Memory B cell (primary cell): ENCODE measurements around the gene RNF13.

Experiments used
- ATAC-seq: fragments of 150-1000 bp; cut with Tn5 transposase; 2 replicates; pipeline ENCODE4 v1.10.0; 2021; ENCODE audit warnings: low read depth, mild to moderate bottlenecking, moderate library complexity
- DNase-seq, 2 donors: peaks; one replicate each; pipeline ENCODE4 v3.0.0; 2022; ENCODE audit warnings: low spot score in 2 of 2
- H3K27ac Mint-ChIP-seq: one replicate; pipeline ENCODE4 v1.8.0; 2022; ENCODE audit warnings: mild to moderate bottlenecking, moderate library complexity, mixed read lengths
- H3K27me3 Mint-ChIP-seq: one replicate; pipeline ENCODE4 v1.8.0; 2022; ENCODE audit warnings: mixed read lengths
- H3K36me3 Mint-ChIP-seq: one replicate; pipeline ENCODE4 v1.8.0; 2022; ENCODE audit warnings: mild to moderate bottlenecking, mixed read lengths
- H3K4me1 Mint-ChIP-seq: one replicate; pipeline ENCODE4 v1.8.0; 2022; ENCODE audit warnings: mixed read lengths
- H3K4me3 Mint-ChIP-seq: one replicate; pipeline ENCODE4 v1.8.0; 2022; ENCODE audit warnings: mild to moderate bottlenecking, moderate library complexity, mixed read lengths
- H3K9me3 Mint-ChIP-seq: one replicate; pipeline ENCODE4 v1.8.0; 2022; ENCODE audit warnings: mixed read lengths

Gene RNF13

DNA sequence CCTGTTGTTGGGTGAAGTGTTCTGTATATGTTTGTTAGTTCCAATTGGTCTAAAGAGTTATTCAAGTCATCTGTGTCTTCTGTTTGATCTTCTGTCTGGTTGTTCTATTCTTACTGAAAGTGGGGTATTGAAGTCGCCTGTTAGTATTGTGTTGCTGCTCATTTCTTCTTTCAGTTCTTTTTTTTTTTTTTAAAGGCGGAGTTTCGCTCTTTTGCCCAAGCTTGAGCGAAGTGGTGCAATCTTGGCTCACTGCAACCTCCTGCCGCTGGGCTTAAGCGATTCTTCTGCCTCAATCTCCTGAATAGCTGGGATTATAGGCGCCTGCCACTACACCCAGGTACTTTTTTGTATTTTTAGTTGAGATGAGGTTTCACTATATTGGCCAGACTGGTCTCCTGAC is 134.2 kb downstream of the RNF13 start:
- Mint-ChIP-seq H3K27me3 (no peaks in the 10 kb centered on the region), H3K36me3 (peaks cover 35% of the 10 kb centered on the region), H3K27ac (no peak overlapping the region), H3K4me1 (peaks cover 13% of the 10 kb centered on the region), H3K4me3 (no peak overlapping the region), H3K9me3 (no peaks in the 10 kb centered on the region)
- ATAC-seq: no peak
- no peak for DNase-seq

DNA sequence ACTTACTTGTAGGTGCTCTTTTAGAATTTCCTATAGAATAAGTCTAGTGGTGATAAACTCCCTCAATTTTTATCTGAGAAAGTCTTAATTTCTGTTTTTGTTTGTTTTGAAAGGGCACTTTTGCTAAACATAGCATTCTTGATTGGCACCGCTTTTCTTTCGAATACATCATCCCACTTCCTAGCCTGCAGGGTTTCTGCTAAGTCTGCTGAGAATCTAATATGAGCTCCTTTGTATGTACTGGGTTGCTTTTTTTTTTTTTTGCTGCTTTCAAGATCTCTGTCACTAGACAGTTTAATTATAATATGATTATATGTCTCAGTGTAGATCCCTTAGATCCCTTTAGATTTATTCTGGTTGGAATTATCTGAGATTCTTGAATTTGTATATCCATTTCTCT is 136.2 kb downstream of the RNF13 start:
- Mint-ChIP-seq H3K4me3 (no peak overlapping the region), H3K27me3 (no peaks in the 10 kb centered on the region), H3K36me3 (peaks cover 25% of the 10 kb centered on the region), H3K4me1 (peaks cover 14% of the 10 kb centered on the region), H3K27ac (no peak overlapping the region), H3K9me3 (no peaks in the 10 kb centered on the region)
- DNase-seq (no peak), ATAC-seq (no peak)

DNA sequence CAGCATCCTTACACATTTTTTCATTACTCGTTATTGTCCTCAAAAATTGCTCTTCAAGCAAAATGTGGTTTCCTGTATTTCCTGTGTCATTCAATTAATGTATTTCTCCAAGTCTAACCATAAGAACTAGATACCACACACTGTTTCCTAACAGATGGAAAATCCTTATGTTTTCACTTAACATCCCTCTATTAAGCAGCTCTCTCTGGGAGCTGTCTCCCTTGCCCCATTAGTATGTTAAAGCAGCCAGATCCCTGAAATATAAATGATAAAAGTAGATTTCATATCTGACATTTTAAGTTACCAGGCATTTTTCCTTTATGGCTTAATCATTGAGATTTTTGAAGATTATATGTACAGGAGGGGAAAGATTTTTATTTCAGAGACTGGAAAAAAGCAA is 141.8 kb downstream of the RNF13 start:
- no peaks in the 10 kb centered on the region for H3K27me3 Mint-ChIP-seq
- ATAC-seq (no peak), DNase-seq (no peak)
- no peak overlapping the region for H3K27ac Mint-ChIP-seq
- no peaks in the 10 kb centered on the region for H3K9me3 Mint-ChIP-seq
- peaks cover 14% of the 10 kb centered on the region for H3K4me1 Mint-ChIP-seq
- no peak overlapping the region for H3K4me3 Mint-ChIP-seq
- peaks cover 11% of the 10 kb centered on the region for H3K36me3 Mint-ChIP-seq

DNA sequence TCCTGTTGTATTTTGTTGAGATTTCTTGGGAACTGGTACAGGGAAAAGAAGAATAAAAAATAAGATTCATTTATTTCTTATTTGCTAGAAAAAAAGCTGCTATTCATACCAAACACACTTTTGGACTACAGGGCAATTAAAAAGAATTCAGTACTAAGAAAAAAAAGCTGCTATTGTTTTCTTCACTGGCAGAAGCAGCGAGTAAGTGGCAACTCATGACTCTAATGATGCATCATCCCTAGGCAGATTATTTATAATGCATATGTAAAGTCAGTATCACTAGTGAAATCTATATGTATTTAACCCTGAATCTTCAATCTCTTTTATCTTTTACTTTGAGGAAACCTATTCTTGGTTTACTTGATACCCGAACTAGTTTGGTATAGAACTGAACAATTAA is 142.4 kb downstream of the RNF13 start:
- Mint-ChIP-seq H3K4me1 (peaks cover 14% of the 10 kb centered on the region), H3K27me3 (no peaks in the 10 kb centered on the region), H3K9me3 (no peaks in the 10 kb centered on the region), H3K27ac (no peak overlapping the region), H3K4me3 (no peak overlapping the region), H3K36me3 (peaks cover 7% of the 10 kb centered on the region)
- no peak for ATAC-seq
- no peak for DNase-seq

DNA sequence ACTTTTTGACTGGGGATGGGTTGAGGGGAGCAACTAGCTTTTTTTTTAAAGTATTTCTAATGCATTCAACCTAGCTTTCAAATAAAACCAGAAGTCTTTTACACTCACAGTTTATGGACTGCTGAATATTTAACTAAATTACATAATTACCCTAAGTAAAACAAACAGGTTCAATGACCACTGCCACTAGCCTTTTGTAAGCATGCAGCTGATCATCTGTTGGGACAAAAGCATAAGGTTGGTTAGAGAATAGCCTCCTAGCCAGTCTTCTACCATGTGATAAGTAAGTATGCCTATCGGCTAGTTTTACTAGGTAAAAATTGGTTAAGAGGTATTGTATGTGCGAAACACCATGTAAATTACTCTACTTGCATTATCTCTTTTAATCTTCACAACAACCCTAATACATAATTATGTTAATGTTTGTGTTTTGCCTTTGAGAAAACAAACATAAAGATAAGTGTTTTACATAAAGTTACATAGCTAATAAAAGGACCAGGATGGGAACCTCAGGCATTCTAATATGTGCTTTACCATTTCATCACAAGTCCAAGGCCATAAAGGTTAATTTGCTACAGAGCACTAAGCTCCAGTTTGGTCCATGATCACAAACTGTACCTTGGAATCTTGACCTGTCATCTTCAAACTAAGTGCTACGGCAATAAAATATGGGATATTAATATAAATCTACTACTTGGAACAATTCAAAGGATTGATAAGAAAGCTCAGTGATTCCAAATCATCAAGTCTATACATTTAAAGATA is 144.5 kb downstream of the RNF13 start:
- no peak overlapping the region for H3K4me3 Mint-ChIP-seq
- H3K27me3 Mint-ChIP-seq: no peaks in the 10 kb centered on the region
- no peaks in the 10 kb centered on the region for H3K9me3 Mint-ChIP-seq
- DNase-seq (no peak), ATAC-seq (no peak)
- H3K27ac Mint-ChIP-seq: no peak overlapping the region
- peaks cover 12% of the 10 kb centered on the region for H3K4me1 Mint-ChIP-seq
- H3K36me3 Mint-ChIP-seq: peaks cover 7% of the 10 kb centered on the region

DNA sequence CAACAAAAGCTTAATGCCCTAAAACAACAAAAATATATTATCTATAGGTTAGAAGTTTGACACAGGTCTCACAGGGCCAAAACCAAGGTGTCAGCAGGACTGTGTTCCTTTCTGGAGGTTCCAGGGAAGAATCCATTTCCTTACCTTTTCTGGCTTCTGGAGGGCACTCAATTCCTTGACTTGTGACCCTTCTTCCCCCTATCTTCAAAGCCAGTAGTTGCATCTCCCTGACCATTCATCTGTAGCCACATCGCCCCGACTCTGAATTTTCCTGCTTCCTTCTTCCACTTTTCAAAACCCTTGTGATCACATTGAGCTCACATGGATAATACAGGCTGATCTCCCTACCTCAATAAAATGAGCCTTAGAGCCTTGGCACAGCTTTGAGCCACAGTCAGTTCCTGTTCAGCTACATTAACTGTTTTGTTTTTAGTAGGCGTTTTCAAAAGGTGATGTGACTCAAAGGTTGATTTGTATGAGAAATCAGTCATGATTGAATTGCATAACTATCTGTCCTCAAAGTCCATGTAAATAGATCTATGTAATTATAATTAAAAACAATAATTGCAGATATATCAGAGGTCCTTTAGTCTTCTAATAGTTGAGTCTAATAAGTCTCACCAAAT is 145.3 kb downstream of the RNF13 start:
- DNase-seq (no peak), ATAC-seq (no peak)
- no peaks in the 10 kb centered on the region for H3K27me3 Mint-ChIP-seq
- H3K27ac Mint-ChIP-seq: peak overlapping the region; percentile 7
- H3K9me3 Mint-ChIP-seq: no peaks in the 10 kb centered on the region
- no peak overlapping the region for H3K4me3 Mint-ChIP-seq
- H3K4me1 Mint-ChIP-seq: peaks cover 12% of the 10 kb centered on the region
- H3K36me3 Mint-ChIP-seq: peaks cover 6% of the 10 kb centered on the region

DNA sequence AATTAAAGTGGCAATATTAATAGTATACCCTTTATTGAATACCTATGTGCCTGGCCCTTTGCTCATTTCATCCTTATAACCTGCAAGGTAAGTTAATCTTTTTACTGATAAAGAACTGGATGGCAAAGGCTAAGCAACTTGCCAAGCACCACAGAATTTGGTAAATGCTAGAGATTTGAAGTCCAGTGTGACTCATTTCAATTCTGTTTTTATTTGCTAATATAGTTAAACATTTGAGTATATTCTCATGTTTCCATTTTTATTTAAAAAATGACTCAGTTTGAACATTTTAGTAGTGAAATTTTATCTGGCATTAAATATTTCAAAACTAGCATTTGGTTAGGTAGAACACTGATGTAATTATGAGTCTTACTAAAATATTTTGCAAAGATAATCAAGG is 146.4 kb downstream of the RNF13 start:
- Mint-ChIP-seq H3K27ac (no peak overlapping the region), H3K36me3 (peaks cover 6% of the 10 kb centered on the region), H3K9me3 (no peaks in the 10 kb centered on the region), H3K4me3 (no peak overlapping the region), H3K27me3 (no peaks in the 10 kb centered on the region), H3K4me1 (peaks cover 9% of the 10 kb centered on the region)
- no peak for DNase-seq
- no peak for ATAC-seq

DNA sequence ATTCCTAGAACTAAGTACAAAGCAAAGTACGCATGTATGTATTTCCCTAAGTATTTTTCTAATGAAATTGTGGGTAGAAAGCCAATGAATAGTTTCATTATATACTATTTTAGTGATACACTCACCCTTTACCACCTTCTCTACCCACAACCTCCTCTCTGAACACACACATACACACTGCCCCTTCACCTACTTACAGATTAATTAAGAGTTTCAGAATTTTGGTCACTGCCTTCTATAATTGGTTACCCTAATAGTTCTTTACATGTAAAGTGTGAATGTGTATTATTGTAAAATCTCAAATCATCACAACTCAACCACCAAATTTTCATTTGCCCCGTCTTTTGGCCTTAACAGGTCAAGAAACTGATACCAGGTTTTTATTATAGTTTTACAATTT is 150.5 kb downstream of the RNF13 start:
- no peaks in the 10 kb centered on the region for H3K9me3 Mint-ChIP-seq
- H3K27me3 Mint-ChIP-seq: no peaks in the 10 kb centered on the region
- no peak overlapping the region for H3K4me3 Mint-ChIP-seq
- peaks cover 7% of the 10 kb centered on the region for H3K36me3 Mint-ChIP-seq
- peaks cover 7% of the 10 kb centered on the region for H3K4me1 Mint-ChIP-seq
- DNase-seq (no peak), ATAC-seq (no peak)
- peak overlapping the region; percentile 17 for H3K27ac Mint-ChIP-seq

DNA sequence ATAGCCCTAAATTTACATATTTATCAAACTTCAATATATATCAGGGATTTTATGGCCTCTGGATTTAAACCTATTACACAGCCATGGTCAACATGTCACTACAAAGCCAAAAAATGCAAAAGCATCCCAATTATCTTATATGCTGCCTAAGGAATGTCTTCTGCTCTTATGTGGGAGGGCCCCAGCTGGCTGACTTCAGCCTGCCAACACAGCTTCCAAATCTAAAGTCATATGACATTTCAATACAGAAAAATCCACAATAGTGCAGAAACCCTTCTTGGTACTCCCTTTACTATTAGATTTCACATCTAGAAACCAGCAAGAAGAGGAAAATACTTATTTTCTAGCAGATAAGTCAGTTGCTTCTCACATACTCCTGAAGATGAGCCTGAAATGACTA is 151.3 kb downstream of the RNF13 start:
- Mint-ChIP-seq H3K36me3 (peaks cover 5% of the 10 kb centered on the region), H3K9me3 (no peaks in the 10 kb centered on the region), H3K4me3 (no peak overlapping the region), H3K27ac (no peak overlapping the region), H3K27me3 (no peaks in the 10 kb centered on the region), H3K4me1 (peaks cover 7% of the 10 kb centered on the region)
- no peak for ATAC-seq
- no peak for DNase-seq

DNA sequence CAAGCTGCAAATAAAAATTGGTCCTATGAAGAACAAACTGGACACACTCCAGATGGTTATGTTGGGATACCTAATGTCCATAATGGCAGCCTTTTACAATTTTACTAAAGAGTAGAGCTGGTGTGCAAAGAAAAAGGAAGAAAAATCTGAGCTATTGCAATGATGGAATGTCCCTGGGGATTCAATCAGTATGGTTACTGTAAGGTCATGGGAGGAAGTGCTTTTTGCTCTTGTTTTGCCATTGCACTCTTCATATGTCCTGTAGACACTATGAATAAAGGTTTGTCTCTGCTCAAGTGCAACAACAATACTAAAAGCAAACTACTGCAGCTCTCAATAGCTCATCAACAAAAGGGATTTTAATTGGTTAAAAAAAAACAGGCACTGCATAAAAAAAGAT is 152.3 kb downstream of the RNF13 start:
- no peaks in the 10 kb centered on the region for H3K27me3 Mint-ChIP-seq
- no peaks in the 10 kb centered on the region for H3K9me3 Mint-ChIP-seq
- peaks cover 12% of the 10 kb centered on the region for H3K4me1 Mint-ChIP-seq
- peaks cover 5% of the 10 kb centered on the region for H3K36me3 Mint-ChIP-seq
- H3K27ac Mint-ChIP-seq: no peak overlapping the region
- DNase-seq (no peak), ATAC-seq (peak; percentile 18)
- no peak overlapping the region for H3K4me3 Mint-ChIP-seq

DNA sequence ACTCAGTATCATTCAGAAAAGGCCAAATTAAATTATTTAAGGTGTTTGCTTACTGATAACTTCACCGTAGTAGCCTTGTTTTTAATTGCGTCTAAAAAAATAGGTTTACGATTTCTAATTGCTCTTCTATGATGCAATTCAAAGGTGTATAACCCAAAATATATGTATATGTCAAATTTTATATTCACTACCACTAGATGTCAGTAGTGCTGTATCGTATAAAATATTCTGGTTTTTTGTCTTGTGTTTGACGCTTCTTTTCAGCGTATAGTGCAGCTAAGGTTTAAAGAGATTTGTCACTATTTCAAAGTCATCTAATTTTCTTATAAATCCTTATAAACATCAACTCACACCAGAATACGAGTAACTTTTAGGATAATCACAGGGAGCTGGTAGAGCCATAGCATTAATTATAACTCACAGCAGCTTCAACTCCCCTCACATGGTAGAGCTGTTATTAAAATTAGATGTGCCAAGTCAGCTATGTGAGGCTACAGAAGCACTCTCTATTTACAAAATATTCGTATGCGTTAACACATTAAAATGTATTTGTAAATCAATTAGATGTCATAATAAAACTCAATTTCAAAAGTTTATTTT is 154.2 kb downstream of the RNF13 start:
- H3K27ac Mint-ChIP-seq: no peak overlapping the region
- H3K4me3 Mint-ChIP-seq: no peak overlapping the region
- H3K9me3 Mint-ChIP-seq: no peaks in the 10 kb centered on the region
- ATAC-seq: no peak
- DNase-seq: peak in 1 of 2 donors; percentile 16
- H3K27me3 Mint-ChIP-seq: peaks cover 7% of the 10 kb centered on the region
- peaks cover 2% of the 10 kb centered on the region for H3K36me3 Mint-ChIP-seq
- peaks cover 17% of the 10 kb centered on the region for H3K4me1 Mint-ChIP-seq

DNA sequence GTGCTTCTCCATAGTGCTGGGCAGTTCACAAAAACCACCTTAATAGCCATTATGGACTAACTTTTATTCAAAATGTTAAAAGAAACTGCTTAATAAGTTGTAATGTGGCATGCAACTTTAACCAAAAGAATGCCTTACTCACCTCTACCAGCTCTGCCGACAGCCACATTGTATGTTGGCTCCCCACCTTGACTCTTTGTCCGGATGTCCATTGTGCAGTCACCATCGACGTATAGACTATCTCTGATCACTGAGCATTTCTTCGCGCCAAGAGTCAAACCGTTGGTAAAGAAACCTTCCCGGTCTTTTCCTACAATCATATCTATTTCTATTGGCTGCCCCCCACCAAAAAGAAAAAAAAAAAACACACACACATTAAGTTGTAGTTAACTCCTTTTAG is 155.2 kb downstream of the RNF13 start:
- H3K4me1 Mint-ChIP-seq: peaks cover 17% of the 10 kb centered on the region
- H3K36me3 Mint-ChIP-seq: peaks cover 2% of the 10 kb centered on the region
- ATAC-seq (no peak), DNase-seq (no peak)
- no peaks in the 10 kb centered on the region for H3K9me3 Mint-ChIP-seq
- H3K27me3 Mint-ChIP-seq: peaks cover 7% of the 10 kb centered on the region
- no peak overlapping the region for H3K27ac Mint-ChIP-seq
- no peak overlapping the region for H3K4me3 Mint-ChIP-seq

DNA sequence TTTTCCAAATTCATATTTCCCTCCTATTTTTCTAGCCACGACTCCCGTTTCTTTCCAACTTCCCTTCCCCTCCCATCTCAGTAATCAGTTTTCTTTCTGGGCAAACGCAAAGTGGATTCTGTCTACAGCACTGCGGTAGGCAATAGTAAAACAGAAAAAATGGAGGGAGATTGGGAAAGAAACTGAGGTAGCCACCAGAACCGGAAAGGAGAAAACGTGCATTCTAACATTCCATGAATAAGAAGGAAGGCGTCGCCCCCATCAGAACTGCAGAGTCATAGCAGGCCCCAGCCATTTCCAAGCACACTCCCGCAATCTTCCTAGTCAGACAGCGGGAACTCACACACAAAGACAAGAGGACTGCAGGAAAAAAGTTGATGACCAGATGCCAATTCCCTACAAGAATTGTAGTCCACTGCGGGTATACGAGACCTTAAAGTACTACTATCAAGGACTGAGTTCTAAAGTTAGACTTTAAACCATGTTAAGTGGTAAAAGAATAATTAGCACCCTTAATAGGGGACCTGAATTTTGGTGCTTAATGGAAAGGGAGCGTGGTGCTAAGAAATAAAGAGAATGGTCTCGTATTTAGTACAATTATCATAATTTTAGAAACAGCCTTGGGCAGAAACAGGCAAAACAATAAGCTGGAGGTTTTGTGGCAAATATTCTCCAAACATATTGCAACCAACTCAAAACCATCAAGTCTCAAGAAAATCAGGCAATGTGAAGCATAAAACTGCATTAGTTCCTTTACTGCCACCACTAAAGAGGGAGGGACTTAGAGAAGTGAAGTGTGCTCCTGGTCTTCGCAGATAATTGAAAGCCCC is 156.3 kb downstream of the RNF13 start:
- Mint-ChIP-seq H3K4me1 (peaks cover 17% of the 10 kb centered on the region), H3K27ac (peak overlapping the region; percentile 24)

More for the DNA sequence above, 156.3 kb downstream of the RNF13 start:
- Mint-ChIP-seq H3K4me3 (peak overlapping the region; percentile 84), H3K27me3 (peaks cover 7% of the 10 kb centered on the region), H3K9me3 (peaks cover under 1% of the 10 kb centered on the region), H3K36me3 (peaks cover 2% of the 10 kb centered on the region)
- DNase-seq (no peak), ATAC-seq (no peak)
